ENCODE data around the gene MAP1LC3B. TPM values are rescaled to one million over a fixed set of nuclear protein-coding genes. Genes with fewer than 3 reads are reported as not detected.
A peak's percentile ranks its signal among the peaks of the same experiment; 100 is the strongest.

Gene MAP1LC3B
- total RNA-seq, 1 donor from 2014 or later: 297 TPM

GRCh38 chr16:87418216-87418615 is 26.1 kb downstream of the MAP1LC3B start:
- TF ChIP-seq CTCF (IDR thresholded peaks at IDR 0.05; ENCODE audit: partially characterized antibody, unreplicated experiment): no peak
- Mint-ChIP-seq H3K36me3 (ENCODE audit: unreplicated experiment) (peaks cover 5% of the 10 kb centered on the region), H3K9me3 (ENCODE audit: unreplicated experiment) (peaks cover 4% of the 10 kb centered on the region)

GRCh38 chr16:87418644-87419043 is 26.5 kb downstream of the MAP1LC3B start:
- no peak for DNase-seq
- H3K27me3 Mint-ChIP-seq (ENCODE audit: unreplicated experiment): peaks cover 4% of the 10 kb centered on the region
- no peak overlapping the region for H3K27ac Mint-ChIP-seq (ENCODE audit: unreplicated experiment)
- H3K4me3 Mint-ChIP-seq (ENCODE audit: unreplicated experiment): no peak overlapping the region
- H3K9me3 Mint-ChIP-seq (ENCODE audit: unreplicated experiment): peaks cover 3% of the 10 kb centered on the region
- H3K36me3 Mint-ChIP-seq (ENCODE audit: unreplicated experiment): peaks cover 3% of the 10 kb centered on the region
- no peaks in the 10 kb centered on the region for H3K4me1 Mint-ChIP-seq (ENCODE audit: low read depth, unreplicated experiment)
- TF ChIP-seq CTCF (IDR thresholded peaks at IDR 0.05; ENCODE audit: partially characterized antibody, unreplicated experiment): no peak

More at GRCh38 chr16:87418216-87418615, 26.1 kb downstream of the MAP1LC3B start:
- Mint-ChIP-seq H3K4me1 (ENCODE audit: low read depth, unreplicated experiment) (peaks cover 1% of the 10 kb centered on the region), H3K27ac (ENCODE audit: unreplicated experiment) (no peak overlapping the region), H3K27me3 (ENCODE audit: unreplicated experiment) (peaks cover 4% of the 10 kb centered on the region), H3K4me3 (ENCODE audit: unreplicated experiment) (no peak overlapping the region)
- no peak for DNase-seq

DNA sequence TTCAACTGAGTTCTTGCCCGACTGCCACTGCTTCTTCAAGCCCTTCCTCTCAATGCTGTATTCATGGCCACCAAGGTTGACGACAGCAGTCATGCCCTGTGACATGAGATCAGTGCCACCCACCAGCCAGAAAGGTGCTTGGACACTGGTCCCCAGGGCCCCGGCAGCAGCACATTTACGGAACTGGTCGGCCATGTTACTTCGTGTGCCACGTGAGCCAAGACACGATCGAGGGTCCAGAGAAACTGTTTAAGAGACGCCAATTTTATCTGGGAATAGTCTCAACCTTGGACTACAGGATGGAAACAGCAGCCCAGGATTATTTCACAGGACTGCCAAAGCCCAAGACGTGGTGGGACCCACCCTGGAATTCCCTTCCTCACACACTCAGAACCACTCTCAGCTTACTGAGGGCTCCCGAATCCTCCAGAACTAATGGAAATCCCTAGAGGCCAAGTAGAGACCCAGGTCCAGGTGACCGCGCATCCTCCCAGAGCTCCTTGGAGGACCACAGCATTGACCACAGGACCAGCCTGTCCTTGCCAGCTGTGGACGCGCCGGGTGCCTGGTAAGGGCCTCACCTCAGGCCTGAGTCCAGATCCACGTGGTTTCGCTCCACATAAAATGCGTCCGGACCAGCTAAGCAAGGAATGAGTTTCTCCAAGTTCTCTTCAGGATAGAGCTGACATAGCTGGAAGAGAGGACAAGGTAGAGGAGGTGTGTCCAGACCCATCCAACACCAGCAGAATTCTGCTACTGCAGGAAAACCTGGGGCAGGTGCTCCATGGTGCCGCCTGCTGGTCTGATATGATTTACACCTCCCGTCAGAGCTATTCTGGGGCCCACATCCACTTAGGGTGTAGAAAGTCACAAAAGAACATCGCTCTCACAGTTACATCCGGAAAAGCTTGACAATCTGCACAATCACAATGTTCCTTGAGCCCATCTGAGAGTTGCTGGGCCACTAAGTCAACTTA is 28.2 kb downstream of the MAP1LC3B start:
- TF ChIP-seq CTCF (IDR thresholded peaks at IDR 0.05; ENCODE audit: partially characterized antibody, unreplicated experiment): no peak
- H3K36me3 Mint-ChIP-seq (ENCODE audit: unreplicated experiment): no peaks in the 10 kb centered on the region
- H3K4me1 Mint-ChIP-seq (ENCODE audit: low read depth, unreplicated experiment): peaks cover 3% of the 10 kb centered on the region
- H3K9me3 Mint-ChIP-seq (ENCODE audit: unreplicated experiment): peaks cover 5% of the 10 kb centered on the region
- H3K27me3 Mint-ChIP-seq (ENCODE audit: unreplicated experiment): peaks cover 5% of the 10 kb centered on the region
- no peak for DNase-seq
- H3K27ac Mint-ChIP-seq (ENCODE audit: unreplicated experiment): peak overlapping the region; percentile 70
- H3K4me3 Mint-ChIP-seq (ENCODE audit: unreplicated experiment): no peak overlapping the region

DNA sequence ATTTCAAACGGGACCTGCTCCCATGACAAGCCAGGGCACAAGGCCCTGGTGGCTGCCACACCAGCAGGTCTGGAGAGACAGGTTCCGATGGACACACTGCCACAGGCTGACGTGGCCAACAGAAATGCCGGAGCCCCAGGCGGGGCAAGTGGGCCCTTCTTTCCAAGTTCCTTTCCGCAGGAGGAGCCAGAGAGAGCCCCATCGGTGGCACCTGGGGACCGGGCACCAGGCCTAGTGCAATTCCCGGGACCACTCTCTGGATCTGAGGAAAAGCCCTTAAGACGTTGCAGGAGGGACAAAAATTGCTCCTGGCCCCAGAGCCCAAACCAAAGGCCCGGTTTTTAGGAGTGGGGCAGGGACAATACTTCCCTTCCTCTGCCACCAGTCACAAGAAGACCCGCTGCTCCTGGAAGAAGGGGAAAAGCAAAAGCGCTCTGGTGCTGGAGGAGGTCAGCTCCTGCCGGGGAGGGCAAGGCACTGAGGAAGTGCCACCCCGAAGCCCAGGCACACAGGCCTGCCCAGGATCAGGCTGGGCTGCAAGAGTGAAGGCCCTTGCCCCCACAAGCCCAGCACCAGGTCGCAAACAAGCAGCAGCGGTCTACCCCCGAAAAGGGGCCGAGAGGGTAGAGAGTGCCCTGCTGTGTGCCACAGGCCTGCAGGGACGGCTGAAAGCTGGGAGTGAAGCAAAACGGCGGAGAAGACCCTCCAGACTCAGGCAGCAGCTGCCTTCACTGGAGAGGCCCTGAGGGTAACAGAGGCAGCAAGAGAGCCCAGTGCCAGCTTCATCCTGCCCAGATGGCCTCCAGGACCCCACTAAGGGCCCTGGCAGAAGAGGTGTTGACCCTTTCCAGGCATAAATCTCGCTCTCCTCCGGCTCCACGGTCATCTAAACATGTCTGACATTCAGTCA is 29.1 kb downstream of the MAP1LC3B start:
- DNase-seq: no peak
- no peak for TF ChIP-seq CTCF (IDR thresholded peaks at IDR 0.05; ENCODE audit: partially characterized antibody, unreplicated experiment)
- H3K27ac Mint-ChIP-seq (ENCODE audit: unreplicated experiment): no peak overlapping the region
- H3K9me3 Mint-ChIP-seq (ENCODE audit: unreplicated experiment): peaks cover 5% of the 10 kb centered on the region
- no peaks in the 10 kb centered on the region for H3K36me3 Mint-ChIP-seq (ENCODE audit: unreplicated experiment)
- no peak overlapping the region for H3K4me3 Mint-ChIP-seq (ENCODE audit: unreplicated experiment)
- peaks cover 5% of the 10 kb centered on the region for H3K4me1 Mint-ChIP-seq (ENCODE audit: low read depth, unreplicated experiment)
- H3K27me3 Mint-ChIP-seq (ENCODE audit: unreplicated experiment): peaks cover 5% of the 10 kb centered on the region
